Trophoblast cell (in vitro differentiated cells and primary cell): Measurements from ENCODE around the gene IL1RAPL2.

Experiments
- DNase-seq, 2 donors: peaks; one replicate each; pipeline ENCODE4 v3.0.0-alpha.2; 2016
- H2AFZ ChIP-seq: 2 replicates; pipeline ENCODE4 v1.6.1; 2013; ENCODE audit warnings: low read length, moderate library complexity, mild to moderate bottlenecking; ENCODE audit not compliant: insufficient read depth, poor library complexity
- H2AK5ac ChIP-seq: 2 replicates; pipeline ENCODE4 v1.6.1; 2013; ENCODE audit warnings: mild to moderate bottlenecking, low read length
- H2BK120ac ChIP-seq: 2 replicates; pipeline ENCODE4 v1.6.1; 2013; ENCODE audit warnings: low read length, mild to moderate bottlenecking, moderate library complexity; ENCODE audit not compliant: insufficient read depth, poor library complexity
- H2BK12ac ChIP-seq: 2 replicates; pipeline ENCODE4 v1.6.1; 2013; ENCODE audit warnings: mild to moderate bottlenecking, low read length, moderate library complexity
- H2BK5ac ChIP-seq: 2 replicates; pipeline ENCODE4 v1.6.1; 2013; ENCODE audit warnings: low read length, low read depth, moderate library complexity, mild to moderate bottlenecking; ENCODE audit not compliant: poor library complexity
- H3K14ac ChIP-seq: 2 replicates; pipeline ENCODE4 v1.6.1; 2013; ENCODE audit warnings: mild to moderate bottlenecking, low read length
- H3K18ac ChIP-seq: 2 replicates; pipeline ENCODE4 v1.6.1; 2013; ENCODE audit warnings: mild to moderate bottlenecking, low read length
- H3K23ac ChIP-seq: 2 replicates; pipeline ENCODE4 v1.6.1; 2013; ENCODE audit warnings: low read length
- H3K27ac ChIP-seq: 2 replicates; pipeline ENCODE4 v1.5.1; 2013; ENCODE audit warnings: low read depth, mild to moderate bottlenecking, inconsistent platforms, low read length, moderate library complexity
- H3K27me3 ChIP-seq: 2 replicates; pipeline ENCODE4 v1.6.1; 2013; ENCODE audit warnings: inconsistent platforms, mild to moderate bottlenecking, low read length, moderate library complexity; ENCODE audit not compliant: insufficient read depth
- H3K36me3 ChIP-seq, 2 experiments: 1 replicate in 1 of 2; 2 replicates in 1 of 2; pipeline ENCODE4 v1.6.1; 2013; ENCODE audit warnings: low read length in 2 of 2, mild to moderate bottlenecking in 2 of 2, moderate library complexity in 1 of 2; ENCODE audit not compliant: insufficient read depth in 2 of 2, control insufficient read depth in 1 of 2
- H3K4ac ChIP-seq: 2 replicates; pipeline ENCODE4 v1.6.1; 2013; ENCODE audit warnings: low read depth, mild to moderate bottlenecking, low read length, moderate library complexity
- H3K4me1 ChIP-seq, 2 experiments: 1 replicate in 1 of 2; 2 replicates in 1 of 2; pipeline ENCODE4 v1.6.1; 2013; ENCODE audit warnings: low read length in 2 of 2, mild to moderate bottlenecking in 2 of 2, moderate library complexity in 1 of 2; ENCODE audit not compliant: insufficient read depth in 2 of 2, control insufficient read depth in 1 of 2
- H3K4me2 ChIP-seq: 2 replicates; pipeline ENCODE4 v1.6.1; 2013; ENCODE audit warnings: inconsistent platforms, mild to moderate bottlenecking, low read length, moderate library complexity
- H3K4me3 ChIP-seq: 2 replicates; pipeline ENCODE4 v1.5.1; 2013; ENCODE audit warnings: mild to moderate bottlenecking, low read depth, low read length, inconsistent platforms
- H3K79me1 ChIP-seq: one replicate; pipeline ENCODE4 v1.6.1; 2013; ENCODE audit warnings: low read length
- H3K79me2 ChIP-seq: 2 replicates; pipeline ENCODE4 v1.6.1; 2013; ENCODE audit warnings: low read length, mild to moderate bottlenecking; ENCODE audit not compliant: control insufficient read depth, insufficient read depth, poor library complexity
- H3K9ac ChIP-seq: 2 replicates; pipeline ENCODE4 v1.6.1; 2013; ENCODE audit warnings: mild to moderate bottlenecking, low read length
- H3K9me3 ChIP-seq: 2 replicates; pipeline ENCODE4 v1.6.1; 2013; ENCODE audit warnings: low read depth, mild to moderate bottlenecking, control low read depth, inconsistent platforms, low read length; ENCODE audit not compliant: insufficient read depth
- H4K12ac ChIP-seq: 2 replicates; pipeline ENCODE4 v1.6.1; 2013; ENCODE audit warnings: low read depth, mild to moderate bottlenecking, low read length, moderate library complexity
- H4K8ac ChIP-seq: 2 replicates; pipeline ENCODE4 v1.6.1; 2013; ENCODE audit warnings: low read depth, mild to moderate bottlenecking, low read length, moderate library complexity
- H4K91ac ChIP-seq: one replicate; pipeline ENCODE4 v1.6.1; 2013; ENCODE audit warnings: low read depth, mild to moderate bottlenecking, low read length, moderate library complexity
- WGBS: extraction: QIAGEN DNeasy Blood & Tissue Kit; methylation state at CpG from one replicate; pipeline ENCODE4 v1.1.7; 2013; ENCODE audit warnings: missing lambda C conversion rate; ENCODE audit not compliant: insufficient read length, insufficient coverage; ENCODE audit errors: extremely low coverage; 5-methylcytosine and 5-hydroxymethylcytosine counted together

The IL1RAPL2 gene

DNA sequence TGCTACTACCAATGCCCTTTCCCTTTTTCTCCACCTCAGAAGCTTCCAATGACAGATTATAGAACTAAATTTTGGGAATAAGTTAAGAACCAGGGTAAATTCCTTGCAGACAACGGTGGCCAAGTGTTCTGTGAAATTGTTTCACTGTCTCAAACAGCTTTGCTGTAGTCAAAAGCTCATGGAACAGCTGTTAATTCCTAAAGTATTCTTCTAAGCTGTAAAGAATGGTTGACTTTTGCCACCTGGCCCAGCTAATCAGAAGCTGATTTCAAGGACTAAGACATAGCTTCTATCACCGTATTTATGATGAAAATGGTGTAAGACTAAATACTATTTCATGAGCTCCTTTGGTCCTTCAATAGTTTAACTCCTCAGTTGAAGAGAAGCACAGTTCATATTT lies 297.5 kb downstream of the IL1RAPL2 start:
- WGBS: no CpG with 5 or more reads among the region's 2 CpGs
- H3K79me1 ChIP-seq: no peaks in the 10 kb centered on the region
- H4K12ac ChIP-seq: no peak overlapping the region

DNA sequence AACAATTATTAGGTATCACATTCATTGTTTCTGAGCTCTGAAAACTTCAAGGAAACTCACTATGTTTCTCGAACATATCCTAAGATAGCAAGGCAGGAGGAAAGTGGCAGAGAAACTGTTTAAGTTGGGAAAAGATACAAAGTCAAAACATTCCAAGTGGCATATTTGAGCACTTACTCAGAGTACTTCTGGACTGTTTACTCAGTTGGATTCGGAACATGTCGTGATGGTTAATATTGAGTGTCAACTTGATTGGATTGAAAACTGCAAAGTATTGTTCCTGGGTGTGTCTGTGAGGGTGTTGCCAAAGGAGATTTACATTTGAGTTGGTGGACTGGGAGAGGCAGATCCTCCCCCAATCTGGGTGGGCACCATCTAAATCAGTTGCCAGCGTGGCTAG lies 298.3 kb downstream of the IL1RAPL2 start:
- Histone ChIP-seq H2BK5ac (no peak overlapping the region), H3K79me2 (no peaks in the 10 kb centered on the region), H3K27me3 (no peaks in the 10 kb centered on the region), H4K8ac (no peak overlapping the region), H3K9me3 (no peaks in the 10 kb centered on the region), H2BK12ac (no peak overlapping the region), H2AFZ (no peak overlapping the region), H3K18ac (no peak overlapping the region), H3K4me3 (no peak overlapping the region), H3K27ac (no peak overlapping the region), H3K14ac (no peak overlapping the region), H2BK120ac (no peak overlapping the region), H3K4me2 (no peak overlapping the region), H3K4me1 (peaks cover 0 to 3% of the 10 kb centered on the region in 2 experiments), H3K79me1 (no peaks in the 10 kb centered on the region), H3K9ac (no peak overlapping the region), H3K23ac (no peak overlapping the region), H2AK5ac (no peak overlapping the region), H3K4ac (no peak overlapping the region), H4K91ac (no peak overlapping the region), H4K12ac (no peak overlapping the region), H3K36me3 (no peaks in the 10 kb centered on the region)
- DNase-seq: no peak
- WGBS: no CpG with 5 or more reads among the region's 4 CpGs

More for the DNA sequence above, 297.5 kb downstream of the IL1RAPL2 start:
- DNase-seq: no peak
- H3K18ac ChIP-seq: no peak overlapping the region
- H3K4me1 ChIP-seq: peaks cover 0 to 3% of the 10 kb centered on the region in 2 experiments
- H3K4me3 ChIP-seq: no peak overlapping the region
- H2AFZ ChIP-seq: no peak overlapping the region
- no peak overlapping the region for H3K9ac ChIP-seq
- no peak overlapping the region for H3K4ac ChIP-seq
- H2AK5ac ChIP-seq: no peak overlapping the region
- H3K14ac ChIP-seq: no peak overlapping the region
- H3K27ac ChIP-seq: no peak overlapping the region
- H2BK5ac ChIP-seq: no peak overlapping the region
- H3K79me2 ChIP-seq: no peaks in the 10 kb centered on the region
- no peak overlapping the region for H4K91ac ChIP-seq
- H2BK12ac ChIP-seq: no peak overlapping the region
- H3K9me3 ChIP-seq: no peaks in the 10 kb centered on the region
- no peak overlapping the region for H2BK120ac ChIP-seq
- H4K8ac ChIP-seq: no peak overlapping the region
- no peaks in the 10 kb centered on the region for H3K36me3 ChIP-seq
- H3K4me2 ChIP-seq: no peak overlapping the region
- no peak overlapping the region for H3K23ac ChIP-seq
- H3K27me3 ChIP-seq: no peaks in the 10 kb centered on the region

DNA sequence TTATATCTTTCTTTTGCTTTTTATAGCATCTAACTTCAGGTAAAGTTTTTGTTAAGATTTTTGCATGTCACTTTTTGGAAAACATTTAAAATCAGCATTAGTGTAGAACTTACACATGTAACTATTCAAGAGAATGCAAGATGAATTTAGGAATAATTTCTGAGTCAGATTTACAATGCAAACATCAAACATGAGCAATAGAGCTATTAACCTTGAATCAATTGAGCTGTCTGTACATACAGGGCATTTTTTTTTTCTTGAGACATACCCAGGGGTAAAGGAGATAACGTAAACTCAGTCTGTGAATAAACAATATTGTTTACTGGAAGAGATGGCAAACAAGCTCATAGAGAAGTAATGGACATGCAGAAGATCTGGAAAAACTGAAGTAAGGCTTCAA lies 311.5 kb downstream of the IL1RAPL2 start:
- no peak overlapping the region for H2AFZ ChIP-seq
- H2BK120ac ChIP-seq: no peak overlapping the region
- no peak overlapping the region for H3K4me3 ChIP-seq
- no peaks in the 10 kb centered on the region for H3K4me1 ChIP-seq
- WGBS: no CpG with 5 or more reads among the region's 1 CpG
- no peak overlapping the region for H3K18ac ChIP-seq
- no peak overlapping the region for H2BK5ac ChIP-seq
- no peak overlapping the region for H3K14ac ChIP-seq
- H3K79me2 ChIP-seq: no peaks in the 10 kb centered on the region
- H3K36me3 ChIP-seq: no peaks in the 10 kb centered on the region
- H3K27ac ChIP-seq: no peak overlapping the region
- H3K27me3 ChIP-seq: no peaks in the 10 kb centered on the region
- DNase-seq: no peak
- no peak overlapping the region for H3K4me2 ChIP-seq
- no peak overlapping the region for H3K9ac ChIP-seq
- H3K23ac ChIP-seq: no peak overlapping the region
- H3K9me3 ChIP-seq: no peaks in the 10 kb centered on the region
- H2BK12ac ChIP-seq: no peak overlapping the region
- H4K8ac ChIP-seq: no peak overlapping the region
- H3K79me1 ChIP-seq: no peaks in the 10 kb centered on the region
- no peak overlapping the region for H4K12ac ChIP-seq
- no peak overlapping the region for H3K4ac ChIP-seq
- no peak overlapping the region for H4K91ac ChIP-seq
- no peak overlapping the region for H2AK5ac ChIP-seq

DNA sequence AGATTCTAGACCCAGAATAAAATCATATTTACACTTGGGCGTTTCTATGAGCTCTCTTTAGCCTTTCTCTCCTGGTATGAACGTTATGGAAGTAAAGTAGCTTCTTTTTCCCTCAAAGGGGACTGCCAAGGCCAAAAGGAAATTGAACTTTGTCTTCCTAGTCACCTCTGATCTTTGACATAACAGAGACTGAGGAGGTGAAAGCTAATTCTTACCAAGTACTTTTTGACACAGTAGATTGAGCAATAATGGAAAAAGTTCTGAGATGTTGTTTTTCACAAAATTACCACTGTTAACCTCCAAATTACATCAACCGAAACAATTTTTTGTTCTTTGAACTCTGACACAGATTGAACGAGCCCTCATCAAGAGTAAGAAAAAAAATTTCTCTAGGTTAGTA lies 336.1 kb downstream of the IL1RAPL2 start:
- no peaks in the 10 kb centered on the region for H3K79me1 ChIP-seq
- WGBS: no CpG with 5 or more reads among the region's 4 CpGs

More for the DNA sequence above, 336.1 kb downstream of the IL1RAPL2 start:
- no peak overlapping the region for H3K23ac ChIP-seq
- no peaks in the 10 kb centered on the region for H3K27me3 ChIP-seq
- no peak overlapping the region for H3K4ac ChIP-seq
- no peak overlapping the region for H4K91ac ChIP-seq
- DNase-seq: no peak
- no peak overlapping the region for H3K9ac ChIP-seq
- no peak overlapping the region for H2AK5ac ChIP-seq
- no peak overlapping the region for H2BK120ac ChIP-seq
- no peaks in the 10 kb centered on the region for H3K4me1 ChIP-seq
- H3K14ac ChIP-seq: no peak overlapping the region
- no peaks in the 10 kb centered on the region for H3K9me3 ChIP-seq
- no peak overlapping the region for H3K18ac ChIP-seq
- H3K4me2 ChIP-seq: no peak overlapping the region
- H4K12ac ChIP-seq: no peak overlapping the region
- no peak overlapping the region for H2BK12ac ChIP-seq
- H3K27ac ChIP-seq: no peak overlapping the region
- H3K36me3 ChIP-seq: no peaks in the 10 kb centered on the region
- H4K8ac ChIP-seq: no peak overlapping the region
- H2AFZ ChIP-seq: no peak overlapping the region
- H3K4me3 ChIP-seq: no peak overlapping the region
- no peak overlapping the region for H2BK5ac ChIP-seq
- H3K79me2 ChIP-seq: no peaks in the 10 kb centered on the region
